ENCODE results near the gene GPBP1L1. TPM values are rescaled to one million over a fixed set of nuclear protein-coding genes. Genes with fewer than 3 reads are reported as not detected.
A peak's percentile ranks its signal among the peaks of the same experiment; 100 is the strongest.
"Not testable (repeated sequence)": the region's sequence is repeated elsewhere in the genome, so short reads cannot be mapped to it uniquely, and the experiment has no call there.

GPBP1L1 gene
- total and polyA plus RNA-seq, 12 donors: 34.5 to 122 (median 79.1) TPM

DNA sequence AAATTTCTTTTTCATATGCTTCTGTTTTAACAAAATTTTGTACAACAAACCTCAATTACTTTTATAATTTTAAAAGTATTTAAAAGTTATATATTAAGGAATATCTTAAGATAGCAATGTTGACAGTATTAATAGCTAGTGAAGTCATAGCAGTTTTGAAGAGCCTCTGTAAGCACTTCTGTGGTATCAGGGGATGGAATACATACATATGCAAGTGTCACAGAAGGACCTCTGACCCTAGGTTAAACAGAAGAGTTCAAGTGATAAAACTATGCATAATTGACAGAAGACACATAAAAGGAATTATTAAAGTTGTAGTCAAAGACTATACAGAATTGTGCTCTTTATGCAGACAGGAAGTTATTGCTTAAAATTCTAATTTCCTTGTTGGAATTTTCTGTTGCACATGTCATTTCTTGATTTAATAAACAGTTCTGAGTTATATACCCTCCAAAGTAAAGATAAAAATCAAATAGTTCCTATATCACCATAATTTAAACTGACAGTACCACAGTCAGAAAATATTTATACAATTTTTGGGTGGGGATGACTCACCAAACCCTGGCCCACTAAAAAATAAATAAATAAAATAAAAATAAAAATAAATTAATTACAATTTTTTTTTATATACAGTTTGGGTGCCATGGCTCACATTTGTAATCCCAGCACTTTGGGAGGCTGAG, 37.1 kb upstream of the GPBP1L1 start:
- intact Hi-C loops (cut with DNase I): no loop called here
- TF ChIP-seq, protein P1, sequence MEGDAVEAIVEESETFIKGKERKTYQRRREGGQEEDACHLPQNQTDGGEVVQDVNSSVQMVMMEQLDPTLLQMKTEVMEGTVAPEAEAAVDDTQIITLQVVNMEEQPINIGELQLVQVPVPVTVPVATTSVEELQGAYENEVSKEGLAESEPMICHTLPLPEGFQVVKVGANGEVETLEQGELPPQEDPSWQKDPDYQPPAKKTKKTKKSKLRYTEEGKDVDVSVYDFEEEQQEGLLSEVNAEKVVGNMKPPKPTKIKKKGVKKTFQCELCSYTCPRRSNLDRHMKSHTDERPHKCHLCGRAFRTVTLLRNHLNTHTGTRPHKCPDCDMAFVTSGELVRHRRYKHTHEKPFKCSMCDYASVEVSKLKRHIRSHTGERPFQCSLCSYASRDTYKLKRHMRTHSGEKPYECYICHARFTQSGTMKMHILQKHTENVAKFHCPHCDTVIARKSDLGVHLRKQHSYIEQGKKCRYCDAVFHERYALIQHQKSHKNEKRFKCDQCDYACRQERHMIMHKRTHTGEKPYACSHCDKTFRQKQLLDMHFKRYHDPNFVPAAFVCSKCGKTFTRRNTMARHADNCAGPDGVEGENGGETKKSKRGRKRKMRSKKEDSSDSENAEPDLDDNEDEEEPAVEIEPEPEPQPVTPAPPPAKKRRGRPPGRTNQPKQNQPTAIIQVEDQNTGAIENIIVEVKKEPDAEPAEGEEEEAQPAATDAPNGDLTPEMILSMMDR (IDR thresholded peaks at IDR 0.05): no peak
- TF ChIP-seq POLR2A (IDR thresholded peaks at IDR 0.05): no peak
- no peak for DNase-seq
- Histone ChIP-seq H3K4me3 (no peak overlapping the region), H3K27ac (no peak overlapping the region), H3K36me3 (replicated peaks in 1 of 2) (peaks cover 0 to 4% of the 10 kb centered on the region in 2 donors), H3K27me3 (no peaks in the 10 kb centered on the region), H3K4me1 (replicated peaks in 1 of 2) (no peaks in the 10 kb centered on the region), H3K9me3 (replicated peaks in 1 of 3) (no peaks in the 10 kb centered on the region)

DNA sequence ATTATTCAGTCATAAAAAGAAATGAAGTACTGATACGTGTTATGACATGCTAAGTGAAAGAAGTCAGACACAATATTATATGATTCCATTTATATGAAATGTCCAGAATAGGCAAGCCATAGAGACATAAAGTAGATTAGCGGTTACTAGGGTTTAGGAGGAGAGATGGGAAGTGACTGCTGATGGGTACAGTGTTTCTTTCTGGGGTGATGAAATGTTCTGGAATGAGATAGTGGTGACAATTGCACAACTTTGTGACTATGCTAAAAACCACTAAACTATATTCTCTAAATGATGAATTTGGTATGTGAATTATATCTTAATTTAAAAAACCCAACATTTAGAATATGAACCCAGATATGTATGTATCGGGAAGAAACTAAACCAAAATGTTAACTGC, 36.5 kb upstream of the GPBP1L1 start:
- H3K27ac ChIP-seq: no peak overlapping the region
- H3K36me3 ChIP-seq (replicated peaks in 1 of 2): peaks cover 0 to 6% of the 10 kb centered on the region in 2 donors
- H3K4me1 ChIP-seq (replicated peaks in 1 of 2): no peaks in the 10 kb centered on the region
- H3K9me3 ChIP-seq (replicated peaks in 1 of 3): no peaks in the 10 kb centered on the region
- intact Hi-C loops (cut with DNase I): no loop called here
- H3K4me3 ChIP-seq: no peak overlapping the region
- WGBS, 4 donors: 85 to 96% (median 92%) methylated on average over 3 of the region's 3 CpGs
- no peaks in the 10 kb centered on the region for H3K27me3 ChIP-seq
- TF ChIP-seq, protein P1 (IDR thresholded peaks at IDR 0.05): no peak
- TF ChIP-seq POLR2A (IDR thresholded peaks at IDR 0.05): no peak
- no peak for DNase-seq

- no peak overlapping the region for H3K27ac ChIP-seq
- H3K36me3 ChIP-seq (replicated peaks in 1 of 2): peaks cover 0 to 5% of the 10 kb centered on the region in 2 donors
- no peaks in the 10 kb centered on the region for H3K4me1 ChIP-seq (replicated peaks in 1 of 2)
- H3K9me3 ChIP-seq (replicated peaks in 1 of 3): no peaks in the 10 kb centered on the region
- TF ChIP-seq POLR2A (IDR thresholded peaks at IDR 0.05): no peak
- TF ChIP-seq, protein P1 (IDR thresholded peaks at IDR 0.05): no peak
- intact Hi-C loops (cut with DNase I): no loop called here
- no peak overlapping the region for H3K4me3 ChIP-seq
- no peak for DNase-seq
- WGBS, 4 donors: 93 to 100% (median 98%) methylated on average over 1 of the region's 1 CpG
- no peaks in the 10 kb centered on the region for H3K27me3 ChIP-seq
Observed at GRCh38 chr1:45721207-45721606, 34.9 kb upstream of the GPBP1L1 start.

GRCh38 chr1:45718289-45718688, 32.0 kb upstream of the GPBP1L1 start:
- peaks cover 0 to 4% of the 10 kb centered on the region in 2 donors for H3K36me3 ChIP-seq (replicated peaks in 1 of 2)
- intact Hi-C loops (cut with DNase I): no loop called here

GRCh38 chr1:45717386-45717785, 31.1 kb upstream of the GPBP1L1 start:
- H3K36me3 ChIP-seq (replicated peaks in 1 of 2); H3K4me3 ChIP-seq; H3K27ac ChIP-seq; intact Hi-C loops (cut with DNase I); H3K9me3 ChIP-seq (replicated peaks in 1 of 3); H3K4me1 ChIP-seq (replicated peaks in 1 of 2); H3K27me3 ChIP-seq: not testable (repeated sequence)
- WGBS, 4 donors: 83 to 87% (median 86%) methylated on average over 8 of the region's 8 CpGs
- peak in 2 of 7 donors; percentile 10 to 28 for DNase-seq

More at GRCh38 chr1:45718289-45718688, 32.0 kb upstream of the GPBP1L1 start:
- H3K27me3 ChIP-seq: no peaks in the 10 kb centered on the region
- WGBS, 4 donors: 95 to 100% (median 100%) methylated on average over 1 of the region's 1 CpG
- TF ChIP-seq, protein P1 (IDR thresholded peaks at IDR 0.05): no peak
- no peak for TF ChIP-seq POLR2A (IDR thresholded peaks at IDR 0.05)
- H3K27ac ChIP-seq: no peak overlapping the region
- no peaks in the 10 kb centered on the region for H3K9me3 ChIP-seq (replicated peaks in 1 of 3)
- DNase-seq: no peak
- no peak overlapping the region for H3K4me3 ChIP-seq
- H3K4me1 ChIP-seq (replicated peaks in 1 of 2): no peaks in the 10 kb centered on the region
